PC-3 (cell line): ENCODE results near the gene ZFHX3. TPM values are rescaled to one million over a fixed set of nuclear protein-coding genes. Genes with fewer than 3 reads are reported as not detected.

ENCODE experiments used
- ATAC-seq: fragments of 200-7000 bp; cut with Tn5 transposase; 2 replicates; pipeline ENCODE4 v1.9.1; 2020; ENCODE audit warnings: mild to moderate bottlenecking, moderate library complexity
- BruUV-seq: library from RNA; stranded (reverse); fragments of 400-500 nt; replicated peaks from 2 replicates; lab custom pipeline; 2021; lab: Mats Ljungman, UMichigan
- CTCF ChIA-PET: fragments of 300-600 bp; sonication (Branson Sonifier 250); formaldehyde crosslinking; loops from one replicate; lab custom pipeline; 2022; ENCODE audit warnings: antibody characterized with exemption; lab: Charles Lee
- POLR2A ChIA-PET: fragments of 300-600 bp; sonication (Branson Sonifier 250); formaldehyde crosslinking; loops from one replicate; lab custom pipeline; 2022; ENCODE audit warnings: antibody characterized with exemption; ENCODE audit not compliant: unreplicated experiment; lab: Charles Lee
- DNase-seq: peaks from one replicate; pipeline ENCODE4 v3.0.0-alpha.2; 2015
- H2AFZ ChIP-seq: fragments of 300-600 bp; sonication (generic); 2 replicates; pipeline ENCODE4 v1.6.0; 2016; ENCODE audit warnings: antibody characterized with exemption, low read length
- H3F3A ChIP-seq: fragments of 300-600 bp; sonication (generic); one replicate; pipeline ENCODE4 v1.6.0; 2017; ENCODE audit warnings: antibody characterized with exemption, low read length, control low read depth, mild to moderate bottlenecking; ENCODE audit not compliant: unreplicated experiment
- H3K27ac ChIP-seq: fragments of 300-600 bp; sonication (generic); 2 replicates; pipeline ENCODE4 v1.5.1; 2016; ENCODE audit warnings: mild to moderate bottlenecking, low read length
- H3K27me3 ChIP-seq: fragments of 300-600 bp; sonication (generic); 2 replicates; pipeline ENCODE4 v1.6.1; 2016; ENCODE audit warnings: low read length, mixed read lengths
- H3K36me3 ChIP-seq: fragments of 300-600 bp; sonication (generic); 2 replicates; pipeline ENCODE4 v1.6.1; 2016; ENCODE audit warnings: low read depth, mixed run types, low read length, mixed read lengths
- H3K4me1 ChIP-seq: fragments of 300-600 bp; sonication (generic); 2 replicates; pipeline ENCODE4 v1.5.1; 2016; ENCODE audit warnings: low read length; ENCODE audit not compliant: insufficient read depth
- H3K4me2 ChIP-seq: fragments of 300-600 bp; sonication (generic); 2 replicates; pipeline ENCODE4 v1.6.0; 2016; ENCODE audit warnings: low read length
- H3K4me3 ChIP-seq: fragments of 300-600 bp; sonication (generic); 2 replicates; pipeline ENCODE4 v1.5.1; 2016; ENCODE audit warnings: mild to moderate bottlenecking, low read length, mixed read lengths
- H3K79me2 ChIP-seq: fragments of 300-600 bp; sonication (generic); 2 replicates; pipeline ENCODE4 v1.6.1; 2017; ENCODE audit warnings: low read length, mixed read lengths
- H3K9ac ChIP-seq: fragments of 300-600 bp; sonication (generic); 2 replicates; pipeline ENCODE4 v1.6.0; 2016; ENCODE audit warnings: mild to moderate bottlenecking, low read length
- H3K9me2 ChIP-seq: fragments of 300-600 bp; sonication (generic); replicated peaks from 2 replicates; pipeline ENCODE4 v1.6.1; 2016; ENCODE audit warnings: mixed run types, low read length, mixed read lengths
- H3K9me3 ChIP-seq: fragments of 300-600 bp; sonication (generic); 2 replicates; pipeline ENCODE4 v1.6.1; 2016; ENCODE audit warnings: low read length, mixed read lengths
- H4K20me1 ChIP-seq: fragments of 300-600 bp; sonication (generic); 2 replicates; pipeline ENCODE4 v1.6.1; 2016; ENCODE audit warnings: low read length, mixed read lengths
- CTCF ChIP-seq: fragments of 300-600 bp; sonication (generic); conservative IDR thresholded peaks from 2 replicates; pipeline ENCODE4 v1.5.1; 2017; ENCODE audit warnings: antibody characterized with exemption, low read depth, mild to moderate bottlenecking, low read length
- EZH2 ChIP-seq: fragments of 300-600 bp; sonication (generic); IDR thresholded peaks from one replicate; pipeline ENCODE4 v1.6.1; 2017; ENCODE audit warnings: antibody characterized with exemption, mild to moderate bottlenecking, low read length; ENCODE audit not compliant: unreplicated experiment
- EZH2phosphoT487 ChIP-seq: fragments of 300-600 bp; sonication (generic); IDR thresholded peaks from 2 replicates; pipeline ENCODE4 v1.6.1; 2018; ENCODE audit warnings: mild to moderate bottlenecking, antibody characterized with exemption, low read length, borderline replicate concordance
- intact Hi-C: fragments of 100-400 bp; cut with micrococcal nuclease; formaldehyde crosslinking; loops from 2 replicates; pipeline ENCODE4 v1.9.0; 2023
- total RNA-seq: library from RNA; depleted of rRNA; stranded (reverse); fragments of >200 nt; gene quantifications from 2 replicates; pipeline ENCODE4 v1.2.3, GENCODE V29; 2014

The ZFHX3 gene
- total RNA-seq, 1 experiment from 2014 or later = 3.5 TPM

- Histone ChIP-seq H3K4me2 (peak overlapping the region; percentile 84), H3F3A (peaks cover 4% of the 10 kb centered on the region), H3K4me3 (peak overlapping the region; percentile 88), H3K79me2 (peaks cover 95% of the 10 kb centered on the region), H3K4me1 (peaks cover 80% of the 10 kb centered on the region), H3K9ac (peak overlapping the region; percentile 93), H3K27ac (peak overlapping the region; percentile 95), H3K27me3 (no peaks in the 10 kb centered on the region), H4K20me1 (no peaks in the 10 kb centered on the region), H3K36me3 (no peaks in the 10 kb centered on the region), H2AFZ (no peak overlapping the region), H3K9me2 (no peaks in the 10 kb centered on the region), H3K9me3 (no peaks in the 10 kb centered on the region)
- no peak for TF ChIP-seq EZH2
- no peak for TF ChIP-seq EZH2phosphoT487
- no peak for TF ChIP-seq CTCF
- DNase-seq (no peak), ATAC-seq (no peak)
- CTCF ChIA-PET = no interaction called here
- POLR2A ChIA-PET = interaction anchor here (0.6 kb wide), 1 partner anchor 20 kb away, joined by 8 read pairs; no protein-coding TSS in a partner anchor
- BruUV-seq = no TSS peak
- intact Hi-C loops = loop anchor here (2.0 to 5.0 kb wide), 5 partner anchors 122 to 547 kb away; no protein-coding TSS in a partner anchor
Observed at GRCh38 chr16:73049511-73049910, 1.6 kb upstream of the ZFHX3 start.

DNA sequence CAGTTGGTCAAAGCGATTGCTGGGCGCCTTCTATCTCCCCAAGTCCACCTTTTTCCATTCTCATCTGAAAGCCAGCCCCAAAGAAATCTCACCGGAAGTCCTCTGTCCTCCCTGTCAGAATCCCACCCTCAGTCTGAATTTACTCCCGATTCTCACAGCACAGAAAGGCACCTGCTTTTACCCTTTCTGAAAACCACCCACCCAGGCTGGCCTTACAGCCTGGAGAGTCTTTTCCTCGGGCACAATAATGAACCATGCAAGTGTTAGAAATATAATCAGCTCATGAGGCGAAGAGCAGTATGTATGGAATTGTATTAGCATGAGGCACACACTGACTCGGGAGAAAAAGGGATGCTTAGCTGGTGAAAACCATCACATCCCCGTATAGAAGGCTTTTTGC is 1.2 kb upstream of the ZFHX3 start:
- BruUV-seq = TSS peak; percentile 84
- TF ChIP-seq EZH2 (no peak), CTCF (no peak), EZH2phosphoT487 (no peak)
- ATAC-seq (no peak), DNase-seq (no peak)
- peaks cover 95% of the 10 kb centered on the region for H3K79me2 ChIP-seq
- POLR2A ChIA-PET = no interaction called here
- peaks cover 4% of the 10 kb centered on the region for H3F3A ChIP-seq
- CTCF ChIA-PET = no interaction called here
- H3K9ac ChIP-seq = peak overlapping the region; percentile 93
- no peaks in the 10 kb centered on the region for H4K20me1 ChIP-seq
- peak overlapping the region; percentile 84 for H3K4me2 ChIP-seq
- H3K9me3 ChIP-seq = no peaks in the 10 kb centered on the region
- H3K27ac ChIP-seq = peak overlapping the region; percentile 95
- H3K27me3 ChIP-seq = no peaks in the 10 kb centered on the region
- H2AFZ ChIP-seq = no peak overlapping the region
- peak overlapping the region; percentile 88 for H3K4me3 ChIP-seq
- intact Hi-C loops = loop anchor here (2.0 to 5.0 kb wide), 5 partner anchors 122 to 547 kb away; no protein-coding TSS in a partner anchor
- peaks cover 80% of the 10 kb centered on the region for H3K4me1 ChIP-seq
- no peaks in the 10 kb centered on the region for H3K9me2 ChIP-seq
- H3K36me3 ChIP-seq = no peaks in the 10 kb centered on the region
